HL-60 (cell line): ENCODE measurements around the gene ABL2.
"Not testable (repeated sequence)": the region's sequence is repeated elsewhere in the genome, so short reads cannot be mapped to it uniquely, and the experiment has no call there.

Source experiments
- GABPA ChIP-seq: IDR thresholded peaks from 2 replicates; pipeline ENCODE4 v1.6.1; 2012; ENCODE audit warnings: low read depth
- POLR2AphosphoS5 ChIP-seq: IDR thresholded peaks from 2 replicates; pipeline ENCODE4 v1.6.1; 2012; ENCODE audit warnings: low read depth
- TF ChIP-seq, protein P1 (sequence below): IDR thresholded peaks from one replicate; pipeline ENCODE4 v1.5.1; 2011; ENCODE audit warnings: low read length, control low read depth, inconsistent platforms; ENCODE audit not compliant: insufficient read depth

DNA sequence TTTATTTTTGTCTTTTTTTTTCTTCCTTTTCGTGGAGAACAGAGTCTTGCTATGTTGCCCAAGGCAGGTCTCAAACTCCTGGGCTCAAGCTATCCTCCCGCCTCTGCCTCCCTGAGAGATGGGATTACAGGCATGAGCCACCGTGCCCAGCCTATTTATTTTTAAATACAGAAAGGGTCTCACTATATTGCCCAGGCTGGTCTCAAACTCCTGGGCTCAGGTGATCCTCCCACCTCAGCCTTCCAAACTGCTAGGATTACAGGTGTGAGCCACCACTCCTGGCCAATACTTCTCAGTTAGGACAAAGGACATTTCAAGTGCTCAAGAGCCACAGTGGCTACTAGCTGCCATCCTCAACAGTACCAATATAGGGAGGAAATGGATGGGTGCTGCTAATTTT lies 16.2 kb downstream of the ABL2 start:
- TF ChIP-seq POLR2AphosphoS5, GABPA: not testable (repeated sequence)
- TF ChIP-seq, protein P1, sequence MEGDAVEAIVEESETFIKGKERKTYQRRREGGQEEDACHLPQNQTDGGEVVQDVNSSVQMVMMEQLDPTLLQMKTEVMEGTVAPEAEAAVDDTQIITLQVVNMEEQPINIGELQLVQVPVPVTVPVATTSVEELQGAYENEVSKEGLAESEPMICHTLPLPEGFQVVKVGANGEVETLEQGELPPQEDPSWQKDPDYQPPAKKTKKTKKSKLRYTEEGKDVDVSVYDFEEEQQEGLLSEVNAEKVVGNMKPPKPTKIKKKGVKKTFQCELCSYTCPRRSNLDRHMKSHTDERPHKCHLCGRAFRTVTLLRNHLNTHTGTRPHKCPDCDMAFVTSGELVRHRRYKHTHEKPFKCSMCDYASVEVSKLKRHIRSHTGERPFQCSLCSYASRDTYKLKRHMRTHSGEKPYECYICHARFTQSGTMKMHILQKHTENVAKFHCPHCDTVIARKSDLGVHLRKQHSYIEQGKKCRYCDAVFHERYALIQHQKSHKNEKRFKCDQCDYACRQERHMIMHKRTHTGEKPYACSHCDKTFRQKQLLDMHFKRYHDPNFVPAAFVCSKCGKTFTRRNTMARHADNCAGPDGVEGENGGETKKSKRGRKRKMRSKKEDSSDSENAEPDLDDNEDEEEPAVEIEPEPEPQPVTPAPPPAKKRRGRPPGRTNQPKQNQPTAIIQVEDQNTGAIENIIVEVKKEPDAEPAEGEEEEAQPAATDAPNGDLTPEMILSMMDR: not testable (repeated sequence)
